GM23338 (cell line): Measurements from ENCODE around the gene TOR1B. TPM values are rescaled to one million over a fixed set of nuclear protein-coding genes. Genes with fewer than 3 reads are reported as not detected.

Experiments
- ATAC-seq: fragments of 200-7000 bp; cut with Tn5 transposase; 3 replicates; pipeline ENCODE4 v1.9.1; 2020
- DNase-seq: peaks from one replicate; pipeline ENCODE4 v3.0.0-alpha.2; 2015; ENCODE audit warnings: low spot score
- H2AFZ ChIP-seq: fragments of 200-600 bp; sonication (generic); 2 replicates; pipeline ENCODE4 v1.8.0; 2016; ENCODE audit warnings: antibody characterized with exemption, mild to moderate bottlenecking, moderate library complexity
- H3F3A ChIP-seq: fragments of 200-600 bp; sonication (generic); replicated peaks from 2 replicates; pipeline ENCODE4 v1.8.0; 2017; ENCODE audit warnings: antibody characterized with exemption, mixed run types, low read depth
- H3K27ac ChIP-seq: fragments of 200-600 bp; sonication (generic); 2 replicates; pipeline ENCODE4 v1.6.1; 2016; ENCODE audit warnings: low read depth
- H3K27me3 ChIP-seq: fragments of 200-600 bp; sonication (generic); 2 replicates; pipeline ENCODE4 v1.8.0; 2016; ENCODE audit warnings: mild to moderate bottlenecking, mixed run types, moderate library complexity; ENCODE audit not compliant: insufficient read depth
- H3K36me3 ChIP-seq: fragments of 200-600 bp; sonication (generic); 2 replicates; pipeline ENCODE4 v1.8.0; 2016; ENCODE audit warnings: mild to moderate bottlenecking; ENCODE audit not compliant: insufficient read depth
- H3K4me1 ChIP-seq: fragments of 200-600 bp; sonication (generic); 2 replicates; pipeline ENCODE4 v1.8.0; 2016; ENCODE audit warnings: mild to moderate bottlenecking, moderate library complexity; ENCODE audit not compliant: insufficient read depth
- H3K4me2 ChIP-seq: fragments of 200-600 bp; sonication (generic); 2 replicates; pipeline ENCODE4 v1.7.1; 2017; ENCODE audit warnings: mixed run types
- H3K4me3 ChIP-seq: fragments of 200-600 bp; sonication (generic); 2 replicates; pipeline ENCODE4 v1.6.1; 2016; ENCODE audit warnings: mixed run types
- H3K79me2 ChIP-seq: fragments of 200-600 bp; sonication (generic); replicated peaks from 2 replicates; pipeline ENCODE4 v1.8.0; 2017; ENCODE audit warnings: mild to moderate bottlenecking; ENCODE audit not compliant: insufficient read depth
- H3K9me2 ChIP-seq: fragments of 200-600 bp; sonication (generic); 2 replicates; pipeline ENCODE4 v1.8.0; 2017; ENCODE audit not compliant: insufficient read depth
- H4K20me1 ChIP-seq: fragments of 200-600 bp; sonication (generic); replicated peaks from 2 replicates; pipeline ENCODE4 v1.8.0; 2017; ENCODE audit warnings: mild to moderate bottlenecking; ENCODE audit not compliant: insufficient read depth
- H3K27ac Mint-ChIP-seq: 2 replicates; pipeline ENCODE4 v1.8.0; 2020; ENCODE audit warnings: inconsistent platforms, mild to moderate bottlenecking, moderate library complexity, mixed read lengths
- H3K27me3 Mint-ChIP-seq: 3 replicates; pipeline ENCODE4 v1.8.0; 2022; ENCODE audit warnings: low read depth, mild to moderate bottlenecking, moderate library complexity, mixed read lengths, inconsistent platforms; ENCODE audit not compliant: insufficient read depth, poor library complexity
- H3K36me3 Mint-ChIP-seq: 3 replicates; pipeline ENCODE4 v1.8.0; 2021; ENCODE audit warnings: low read depth, mild to moderate bottlenecking, inconsistent platforms, moderate library complexity, mixed read lengths
- H3K4me1 Mint-ChIP-seq: 3 replicates; pipeline ENCODE4 v1.8.0; 2020; ENCODE audit warnings: mild to moderate bottlenecking, inconsistent platforms, mixed read lengths
- H3K4me3 Mint-ChIP-seq: 3 replicates; pipeline ENCODE4 v1.8.0; 2021; ENCODE audit warnings: moderate library complexity, mild to moderate bottlenecking, inconsistent platforms, mixed read lengths
- H3K9me3 Mint-ChIP-seq: 3 replicates; pipeline ENCODE4 v1.8.0; 2020; ENCODE audit warnings: moderate library complexity, mild to moderate bottlenecking, inconsistent platforms, mixed read lengths
- STAT1 ChIP-seq: IDR thresholded peaks from one replicate; pipeline ENCODE4 v1.6.1; 2016; ENCODE audit warnings: antibody characterized with exemption; ENCODE audit not compliant: unreplicated experiment
- polyA plus RNA-seq: library from polyadenylated mRNA; unstranded; fragments of >200 nt; fragmentation: Nextera tagmentation; extraction: Ambion mirVana; gene quantifications from 2 replicates; pipeline ENCODE4 v1.2.1, GENCODE V29; 2016
- total RNA-seq: library from RNA; depleted of rRNA; stranded (reverse); fragments of >200 nt; shearing (Covaris generic); gene quantifications from 2 replicates; pipeline ENCODE4 v1.2.3, GENCODE V29; 2014
- TF ChIP-seq, protein P1 (sequence below): fragments of 250-450 bp; sonication (Bioruptor Pico); IDR thresholded peaks from 2 replicates; pipeline ENCODE4 v1.5.0; 2020; ENCODE audit warnings: mild to moderate bottlenecking, moderate library complexity

The TOR1B gene
- total and polyA plus RNA-seq, 2 experiments from 2014 or later, result 10.6 to 42.4 TPM

DNA sequence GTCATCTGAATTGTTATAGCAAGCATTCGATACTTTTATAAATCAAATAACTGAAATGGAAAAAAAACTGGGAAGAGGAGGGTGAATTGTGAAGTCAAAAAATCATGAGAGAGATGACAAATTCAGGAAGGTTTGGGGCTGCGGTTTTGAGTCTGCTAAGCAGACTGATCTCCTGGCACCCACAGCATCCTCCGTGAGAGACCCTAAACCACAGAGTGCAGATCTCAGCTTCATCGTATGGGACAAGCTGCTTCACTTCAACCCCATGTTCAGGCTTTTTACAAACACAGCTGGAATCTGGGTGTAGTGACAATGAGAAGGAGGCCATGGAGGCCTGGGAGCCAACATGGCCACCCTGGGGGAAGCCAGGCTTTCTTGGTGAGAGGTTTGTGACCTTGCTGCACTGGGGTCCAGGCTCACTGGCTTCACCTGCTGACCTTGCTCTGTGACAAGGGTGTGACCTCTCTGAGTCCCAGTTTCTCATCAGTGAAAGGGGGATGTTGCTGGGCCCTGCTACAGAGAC lies 51.7 kb downstream of the TOR1B start:
- Mint-ChIP-seq H3K36me3 (peaks cover 12% of the 10 kb centered on the region), H3K9me3 (no peaks in the 10 kb centered on the region), H3K27ac (no peak overlapping the region), H3K4me1 (no peaks in the 10 kb centered on the region), H3K4me3 (no peak overlapping the region), H3K27me3 (peaks cover 3% of the 10 kb centered on the region)
- Histone ChIP-seq H4K20me1 (no peaks in the 10 kb centered on the region; the same call in 1 of the 2 replicates), H3K27me3 (no peaks in the 10 kb centered on the region), H2AFZ (no peak overlapping the region), H3K9me2 (no peaks in the 10 kb centered on the region), H3K4me2 (no peak overlapping the region), H3K27ac (no peak overlapping the region), H3K4me3 (no peak overlapping the region), H3K36me3 (no peaks in the 10 kb centered on the region), H3K79me2 (no peaks in the 10 kb centered on the region), H3F3A (no peaks in the 10 kb centered on the region), H3K4me1 (no peaks in the 10 kb centered on the region)
- ATAC-seq (no peak), DNase-seq (no peak)
- TF ChIP-seq, protein P1, sequence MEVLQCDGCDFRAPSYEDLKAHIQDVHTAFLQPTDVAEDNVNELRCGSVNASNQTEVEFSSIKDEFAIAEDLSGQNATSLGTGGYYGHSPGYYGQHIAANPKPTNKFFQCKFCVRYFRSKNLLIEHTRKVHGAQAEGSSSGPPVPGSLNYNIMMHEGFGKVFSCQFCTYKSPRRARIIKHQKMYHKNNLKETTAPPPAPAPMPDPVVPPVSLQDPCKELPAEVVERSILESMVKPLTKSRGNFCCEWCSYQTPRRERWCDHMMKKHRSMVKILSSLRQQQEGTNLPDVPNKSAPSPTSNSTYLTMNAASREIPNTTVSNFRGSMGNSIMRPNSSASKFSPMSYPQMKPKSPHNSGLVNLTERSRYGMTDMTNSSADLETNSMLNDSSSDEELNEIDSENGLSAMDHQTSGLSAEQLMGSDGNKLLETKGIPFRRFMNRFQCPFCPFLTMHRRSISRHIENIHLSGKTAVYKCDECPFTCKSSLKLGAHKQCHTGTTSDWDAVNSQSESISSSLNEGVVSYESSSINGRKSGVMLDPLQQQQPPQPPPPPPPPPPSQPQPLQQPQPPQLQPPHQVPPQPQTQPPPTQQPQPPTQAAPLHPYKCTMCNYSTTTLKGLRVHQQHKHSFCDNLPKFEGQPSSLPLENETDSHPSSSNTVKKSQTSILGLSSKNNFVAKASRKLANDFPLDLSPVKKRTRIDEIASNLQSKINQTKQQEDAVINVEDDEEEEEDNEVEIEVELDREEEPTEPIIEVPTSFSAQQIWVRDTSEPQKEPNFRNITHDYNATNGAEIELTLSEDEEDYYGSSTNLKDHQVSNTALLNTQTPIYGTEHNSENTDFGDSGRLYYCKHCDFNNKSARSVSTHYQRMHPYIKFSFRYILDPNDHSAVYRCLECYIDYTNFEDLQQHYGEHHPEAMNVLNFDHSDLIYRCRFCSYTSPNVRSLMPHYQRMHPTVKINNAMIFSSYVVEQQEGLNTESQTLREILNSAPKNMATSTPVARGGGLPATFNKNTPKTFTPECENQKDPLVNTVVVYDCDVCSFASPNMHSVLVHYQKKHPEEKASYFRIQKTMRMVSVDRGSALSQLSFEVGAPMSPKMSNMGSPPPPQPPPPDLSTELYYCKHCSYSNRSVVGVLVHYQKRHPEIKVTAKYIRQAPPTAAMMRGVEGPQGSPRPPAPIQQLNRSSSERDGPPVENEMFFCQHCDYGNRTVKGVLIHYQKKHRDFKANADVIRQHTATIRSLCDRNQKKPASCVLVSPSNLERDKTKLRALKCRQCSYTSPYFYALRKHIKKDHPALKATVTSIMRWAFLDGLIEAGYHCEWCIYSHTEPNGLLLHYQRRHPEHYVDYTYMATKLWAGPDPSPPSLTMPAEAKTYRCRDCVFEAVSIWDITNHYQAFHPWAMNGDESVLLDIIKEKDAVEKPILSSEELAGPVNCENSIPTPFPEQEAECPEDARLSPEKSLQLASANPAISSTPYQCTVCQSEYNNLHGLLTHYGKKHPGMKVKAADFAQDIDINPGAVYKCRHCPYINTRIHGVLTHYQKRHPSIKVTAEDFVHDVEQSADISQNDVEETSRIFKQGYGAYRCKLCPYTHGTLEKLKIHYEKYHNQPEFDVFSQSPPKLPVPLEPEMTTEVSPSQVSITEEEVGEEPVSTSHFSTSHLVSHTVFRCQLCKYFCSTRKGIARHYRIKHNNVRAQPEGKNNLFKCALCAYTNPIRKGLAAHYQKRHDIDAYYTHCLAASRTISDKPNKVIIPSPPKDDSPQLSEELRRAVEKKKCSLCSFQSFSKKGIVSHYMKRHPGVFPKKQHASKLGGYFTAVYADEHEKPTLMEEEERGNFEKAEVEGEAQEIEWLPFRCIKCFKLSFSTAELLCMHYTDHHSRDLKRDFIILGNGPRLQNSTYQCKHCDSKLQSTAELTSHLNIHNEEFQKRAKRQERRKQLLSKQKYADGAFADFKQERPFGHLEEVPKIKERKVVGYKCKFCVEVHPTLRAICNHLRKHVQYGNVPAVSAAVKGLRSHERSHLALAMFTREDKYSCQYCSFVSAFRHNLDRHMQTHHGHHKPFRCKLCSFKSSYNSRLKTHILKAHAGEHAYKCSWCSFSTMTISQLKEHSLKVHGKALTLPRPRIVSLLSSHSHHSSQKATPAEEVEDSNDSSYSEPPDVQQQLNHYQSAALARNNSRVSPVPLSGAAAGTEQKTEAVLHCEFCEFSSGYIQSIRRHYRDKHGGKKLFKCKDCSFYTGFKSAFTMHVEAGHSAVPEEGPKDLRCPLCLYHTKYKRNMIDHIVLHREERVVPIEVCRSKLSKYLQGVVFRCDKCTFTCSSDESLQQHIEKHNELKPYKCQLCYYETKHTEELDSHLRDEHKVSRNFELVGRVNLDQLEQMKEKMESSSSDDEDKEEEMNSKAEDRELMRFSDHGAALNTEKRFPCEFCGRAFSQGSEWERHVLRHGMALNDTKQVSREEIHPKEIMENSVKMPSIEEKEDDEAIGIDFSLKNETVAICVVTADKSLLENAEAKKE (CRISPR knock-in tag), result no peak

DNA sequence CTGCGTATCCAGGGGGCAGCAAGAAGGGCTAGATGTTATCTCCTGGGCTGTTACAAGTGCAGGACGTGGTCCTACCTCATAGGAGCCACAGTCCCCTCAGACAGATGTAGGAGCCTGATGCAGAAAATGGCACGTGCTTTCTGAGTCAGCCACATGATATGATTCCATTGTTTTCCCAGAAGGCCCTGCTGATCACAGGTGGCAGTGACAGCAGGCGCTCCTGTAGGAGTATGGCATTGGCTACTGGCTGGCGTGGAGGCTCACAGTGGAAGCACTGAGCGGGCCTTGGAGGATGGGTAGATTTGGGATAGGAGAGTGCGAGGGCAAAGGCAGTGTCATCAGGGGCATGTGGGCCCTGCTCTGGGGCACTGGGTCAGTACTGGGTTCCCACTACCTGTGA lies 54.2 kb downstream of the TOR1B start:
- no peaks in the 10 kb centered on the region for H3K4me1 ChIP-seq
- no peak overlapping the region for H2AFZ ChIP-seq
- no peaks in the 10 kb centered on the region for H3K9me3 Mint-ChIP-seq
- peaks cover 18% of the 10 kb centered on the region for H3K36me3 Mint-ChIP-seq
- H3K27ac ChIP-seq, result no peak overlapping the region
- H3F3A ChIP-seq, result no peaks in the 10 kb centered on the region
- H3K4me1 Mint-ChIP-seq, result no peaks in the 10 kb centered on the region
- no peaks in the 10 kb centered on the region for H3K79me2 ChIP-seq
- H3K36me3 ChIP-seq, result no peaks in the 10 kb centered on the region
- no peak overlapping the region for H3K4me2 ChIP-seq
- H3K4me3 Mint-ChIP-seq, result no peak overlapping the region
- ATAC-seq, result no peak
- H3K27me3 ChIP-seq, result no peaks in the 10 kb centered on the region
- no peaks in the 10 kb centered on the region for H3K9me2 ChIP-seq
- DNase-seq, result no peak
- no peak overlapping the region for H3K4me3 ChIP-seq
- H3K27me3 Mint-ChIP-seq, result peaks cover 3% of the 10 kb centered on the region
- H4K20me1 ChIP-seq, result no peaks in the 10 kb centered on the region; the same call in 1 of the 2 replicates
- TF ChIP-seq, protein P1 (CRISPR knock-in tag), result no peak
- no peak for TF ChIP-seq STAT1
- H3K27ac Mint-ChIP-seq, result no peak overlapping the region
